ENCODE results near the gene INSR. TPM values are rescaled to one million over a fixed set of nuclear protein-coding genes. Genes with fewer than 3 reads are reported as not detected.

The INSR gene
- total and polyA plus RNA-seq, 2 donors (not counting 3 experiments of a cell fraction or from before 2014, with no cell fraction given): 4.9 to 19.5 TPM

DNA sequence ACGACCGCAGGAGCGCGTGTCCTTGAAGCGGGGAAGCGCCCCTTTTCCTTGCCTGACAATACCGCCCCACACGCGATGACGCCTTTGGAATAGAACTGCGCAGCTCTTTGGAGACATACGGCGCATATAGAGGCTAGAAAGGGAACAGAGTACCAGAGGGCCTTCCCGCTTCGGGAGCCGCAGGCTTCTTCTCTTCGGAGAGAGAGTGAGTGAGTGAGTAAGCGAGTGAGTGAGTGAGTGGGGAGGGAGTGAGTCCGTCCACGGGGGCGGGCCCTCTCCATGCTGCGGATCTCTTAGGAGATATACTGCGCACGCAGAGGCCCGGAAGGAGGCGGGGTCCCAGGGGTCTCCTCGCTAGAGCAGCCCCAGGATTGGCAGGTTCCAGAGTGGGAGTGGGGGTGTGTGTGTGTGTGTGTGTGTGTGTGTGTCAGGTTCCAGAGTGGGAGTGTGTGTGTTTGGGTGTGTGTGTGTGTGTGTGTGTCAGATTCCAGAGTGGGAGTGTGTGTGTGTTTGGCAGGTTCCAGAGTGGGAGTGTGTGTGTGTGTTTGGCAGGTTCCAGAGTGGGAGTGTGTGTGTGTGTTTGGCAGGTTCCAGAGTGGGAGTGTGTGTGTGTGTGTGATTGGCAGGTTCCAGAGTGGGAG, 97.0 kb downstream of the INSR start:
- no peaks in the 10 kb centered on the region for H3K36me3 ChIP-seq (ENCODE audit: control insufficient read depth in 2 of 2, extremely low read depth in 1 of 2, insufficient read depth in 2 of 2, low read length in 2 of 2)
- H3K4me1 ChIP-seq (ENCODE audit: control insufficient read depth, extremely low read depth, insufficient read depth, low read length): peaks cover 7% of the 10 kb centered on the region
- peak; percentile 55 for TF ChIP-seq FOS (IDR thresholded peaks at IDR 0.05; ENCODE audit: borderline replicate concordance, insufficient read depth, low read length)
- TF ChIP-seq JUN (IDR thresholded peaks at IDR 0.05; ENCODE audit: borderline replicate concordance, insufficient read depth, insufficient read length, low read depth): no peak
- no peaks in the 10 kb centered on the region for H3K9me3 ChIP-seq (replicated peaks; ENCODE audit: control insufficient read depth, insufficient read depth, low read length)
- CTCF ChIA-PET: interaction anchor here (0.6 to 1.5 kb wide), 3 partner anchors 14 to 157 kb away, joined by 3 to 7 read pairs (median 3); partner anchors contain the start of gene INSR
- BruUV-seq (replicated peaks): TSS peak; percentile 66
- peak; percentile 89 for FAIRE-seq
- H3K27ac ChIP-seq (ENCODE audit: insufficient read depth, low read depth, low read length): peak overlapping the region; percentile 48
- H4K20me1 ChIP-seq (replicated peaks; ENCODE audit: control insufficient read depth, extremely low read depth, insufficient read depth, low read length): no peaks in the 10 kb centered on the region
- H3K4me2 ChIP-seq (ENCODE audit: insufficient read depth, low read length): peak overlapping the region; percentile 64
- peak overlapping the region in 1 of 3 experiments; percentile 34 for H3K4me3 ChIP-seq (replicated peaks in 1 of 3; ENCODE audit: insufficient read depth in 1 of 3, low read depth in 1 of 3, low read length in 3 of 3)
- POLR2A ChIA-PET: interaction anchor here (0.5 kb wide), 1 partner anchor 9 kb away, joined by 3 read pairs; no protein-coding TSS in a partner anchor
- no peaks in the 10 kb centered on the region for H3K79me2 ChIP-seq (ENCODE audit: control insufficient read depth, insufficient read depth, low read length)
- no peaks in the 10 kb centered on the region for H3K9me1 ChIP-seq (replicated peaks; ENCODE audit: control insufficient read depth, extremely low read depth, insufficient read depth, low read length)
- dilution Hi-C loops (cut with MboI; ENCODE audit: extremely low pct_ligation_motif_present, low sequenced_read_pairs) (no loop called here), intact Hi-C loops (cut with micrococcal nuclease) (loop anchor here (1.0 to 2.0 kb wide), 3 partner anchors 8 to 144 kb away; no protein-coding TSS in a partner anchor)
- peak; percentile 90 for DNase-seq (ENCODE audit: low read depth, low spot score)
- H3K27me3 ChIP-seq (ENCODE audit: control insufficient read depth in 2 of 2, insufficient read depth in 2 of 2, low read length in 2 of 2): no peaks in the 10 kb centered on the region
- H3K9ac ChIP-seq (replicated peaks; ENCODE audit: extremely low read depth, insufficient read depth, low read length): peak overlapping the region; percentile 12
- H2AFZ ChIP-seq (ENCODE audit: low read depth, low read length): peak overlapping the region; percentile 98

DNA sequence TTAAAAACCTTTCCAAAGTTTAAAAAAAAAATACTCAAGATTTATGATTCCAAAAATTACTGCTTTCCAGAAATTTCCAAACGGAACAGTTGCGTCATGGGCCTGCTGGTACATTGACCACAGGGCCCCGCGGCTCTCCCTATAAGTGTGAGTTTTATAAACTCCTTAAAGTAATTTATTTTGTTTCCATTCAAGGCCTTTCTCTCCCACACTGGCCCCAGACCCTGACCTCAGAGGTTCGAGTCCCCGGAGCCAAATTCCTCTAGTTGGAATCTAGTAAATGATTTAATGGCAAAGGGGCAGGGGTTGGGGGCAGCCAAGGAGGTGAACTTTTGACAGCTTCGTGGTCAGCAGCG, 97.5 kb downstream of the INSR start:
- Histone ChIP-seq H3K9me1 (replicated peaks; ENCODE audit: control insufficient read depth, extremely low read depth, insufficient read depth, low read length) (no peaks in the 10 kb centered on the region), H3K27ac (ENCODE audit: insufficient read depth, low read depth, low read length) (no peak overlapping the region), H3K4me2 (ENCODE audit: insufficient read depth, low read length) (peak overlapping the region; percentile 64), H3K79me2 (ENCODE audit: control insufficient read depth, insufficient read depth, low read length) (no peaks in the 10 kb centered on the region), H4K20me1 (replicated peaks; ENCODE audit: control insufficient read depth, extremely low read depth, insufficient read depth, low read length) (no peaks in the 10 kb centered on the region), H3K36me3 (ENCODE audit: control insufficient read depth in 2 of 2, extremely low read depth in 1 of 2, insufficient read depth in 2 of 2, low read length in 2 of 2) (no peaks in the 10 kb centered on the region), H3K4me1 (ENCODE audit: control insufficient read depth, extremely low read depth, insufficient read depth, low read length) (peaks cover 7% of the 10 kb centered on the region), H3K9ac (replicated peaks; ENCODE audit: extremely low read depth, insufficient read depth, low read length) (peak overlapping the region; percentile 12), H3K9me3 (replicated peaks; ENCODE audit: control insufficient read depth, insufficient read depth, low read length) (no peaks in the 10 kb centered on the region), H3K4me3 (replicated peaks in 1 of 3; ENCODE audit: insufficient read depth in 1 of 3, low read depth in 1 of 3, low read length in 3 of 3) (no peak overlapping the region), H2AFZ (ENCODE audit: low read depth, low read length) (peak overlapping the region; percentile 98), H3K27me3 (ENCODE audit: control insufficient read depth in 2 of 2, insufficient read depth in 2 of 2, low read length in 2 of 2) (no peaks in the 10 kb centered on the region)
- DNase-seq (ENCODE audit: low read depth, low spot score): no peak
- intact Hi-C loops (cut with micrococcal nuclease): loop anchor here (1.0 to 2.0 kb wide), 3 partner anchors 7 to 144 kb away; no protein-coding TSS in a partner anchor
- POLR2A ChIA-PET: interaction anchor here (0.5 kb wide), 1 partner anchor 9 kb away, joined by 3 read pairs; no protein-coding TSS in a partner anchor
- CTCF ChIA-PET: interaction anchor here (0.6 to 1.5 kb wide), 3 partner anchors 13 to 157 kb away, joined by 3 to 7 read pairs (median 3); partner anchors contain the start of gene INSR
- BruUV-seq (replicated peaks): no TSS peak
- dilution Hi-C loops (cut with MboI; ENCODE audit: extremely low pct_ligation_motif_present, low sequenced_read_pairs): no loop called here
- TF ChIP-seq GATA2 (IDR thresholded peaks at IDR 0.05; ENCODE audit: insufficient read depth, insufficient read length, low read depth, low read length) (no peak), JUN (IDR thresholded peaks at IDR 0.05; ENCODE audit: borderline replicate concordance, insufficient read depth, insufficient read length, low read depth) (no peak), MYC (IDR thresholded peaks at IDR 0.05; ENCODE audit: low read depth, low read length) (no peak), FOS (IDR thresholded peaks at IDR 0.05; ENCODE audit: borderline replicate concordance, insufficient read depth, low read length) (no peak)
- no peak for FAIRE-seq

Measured in endothelial cell of umbilical vein (primary cell).